ENCODE measurements around the gene MMP17.
"Not testable (repeated sequence)": the region's sequence is repeated elsewhere in the genome, so short reads cannot be mapped to it uniquely, and the experiment has no call there.

The MMP17 gene

DNA sequence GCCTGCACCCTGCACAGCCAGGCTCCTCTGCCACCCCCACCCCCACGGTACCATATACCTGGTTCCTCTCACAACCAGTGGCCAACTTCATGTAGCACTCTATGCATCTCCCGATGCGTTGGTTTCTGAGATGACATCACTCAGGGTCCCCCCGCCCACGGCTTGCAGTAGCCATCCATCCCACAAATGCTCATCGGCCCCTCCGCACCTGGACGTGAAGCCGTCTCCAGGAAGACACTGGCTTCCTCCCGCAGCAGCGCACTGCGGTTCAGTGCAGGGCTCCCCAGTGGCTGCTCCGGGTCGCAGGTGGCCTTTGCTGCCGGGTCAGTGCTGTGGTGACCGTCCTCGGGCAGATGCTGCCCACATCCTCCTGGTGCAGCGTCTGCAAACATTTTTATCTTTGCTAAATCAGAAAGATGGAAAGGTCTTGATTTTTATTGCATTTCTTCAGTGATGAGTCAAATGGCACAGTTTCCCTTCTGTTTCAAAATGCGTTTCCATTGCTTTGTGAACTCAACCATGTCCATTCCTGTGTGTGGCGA, 27.5 kb upstream of the MMP17 start:
- no peak for DNase-seq

DNA sequence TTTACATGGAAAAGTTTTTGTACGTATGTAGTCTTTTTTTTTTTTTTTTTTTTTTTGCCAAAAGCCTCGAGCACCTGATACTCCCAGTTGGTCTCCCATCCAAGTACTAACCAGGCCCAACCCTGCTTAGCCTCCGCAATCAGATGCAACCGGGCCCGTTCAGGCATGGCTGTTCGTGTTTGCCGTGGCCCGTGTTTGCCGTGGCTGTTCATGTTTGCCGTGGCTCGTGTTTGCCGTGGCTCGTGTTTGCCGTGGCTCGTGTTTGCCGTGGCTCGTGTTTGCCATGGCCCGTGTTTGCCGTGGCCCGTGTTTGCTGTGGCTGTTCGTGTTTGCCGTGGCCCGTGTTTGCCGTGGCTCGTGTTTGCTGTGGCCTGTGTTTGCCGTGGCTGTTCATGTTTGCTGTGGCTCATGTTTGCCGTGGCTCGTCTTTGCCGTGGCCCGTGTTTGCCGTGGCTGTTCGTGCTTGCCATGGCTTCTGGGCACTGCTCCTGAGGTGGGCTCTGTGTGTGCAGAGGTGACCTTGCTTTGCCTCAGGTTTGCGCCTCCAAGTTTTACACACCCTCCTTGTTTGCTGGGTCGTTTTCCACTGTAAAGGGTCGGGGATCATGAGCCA, 26.8 kb upstream of the MMP17 start:
- DNase-seq, result no peak

DNA sequence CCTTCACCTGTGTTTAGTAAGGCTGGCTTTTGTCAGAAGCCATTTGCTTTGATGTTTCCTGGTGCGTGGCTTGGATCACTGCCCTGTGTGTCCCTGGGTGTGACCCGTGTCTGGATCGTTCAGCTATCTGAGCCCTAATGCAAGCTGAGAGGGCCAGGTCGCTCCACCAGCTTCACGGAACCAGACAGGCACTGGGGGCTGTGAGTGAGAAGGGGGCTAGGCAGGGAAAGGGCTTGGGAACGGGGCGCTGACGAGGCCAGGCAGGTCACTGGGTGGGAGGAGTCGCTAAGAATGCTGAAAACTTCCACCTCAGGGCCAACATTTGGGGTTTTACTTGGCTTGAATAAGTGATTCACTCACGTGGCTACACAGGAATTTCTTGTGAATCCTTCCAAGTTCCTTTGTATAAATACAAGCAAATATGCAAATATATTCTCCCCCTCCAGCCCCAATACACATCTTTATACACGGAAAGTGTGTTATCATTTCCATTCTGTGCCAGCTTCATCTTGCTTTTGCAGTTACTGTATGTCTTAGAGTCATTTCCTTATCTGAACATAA, 24.2 kb upstream of the MMP17 start:
- DNase-seq, result no peak

- DNase-seq, result no peak
These were observed 22.8 kb upstream of the MMP17 start for GRCh38 chr12:131805421-131805820.

GRCh38 chr12:131806674-131807073, 21.5 kb upstream of the MMP17 start:
- DNase-seq, result no peak

DNA sequence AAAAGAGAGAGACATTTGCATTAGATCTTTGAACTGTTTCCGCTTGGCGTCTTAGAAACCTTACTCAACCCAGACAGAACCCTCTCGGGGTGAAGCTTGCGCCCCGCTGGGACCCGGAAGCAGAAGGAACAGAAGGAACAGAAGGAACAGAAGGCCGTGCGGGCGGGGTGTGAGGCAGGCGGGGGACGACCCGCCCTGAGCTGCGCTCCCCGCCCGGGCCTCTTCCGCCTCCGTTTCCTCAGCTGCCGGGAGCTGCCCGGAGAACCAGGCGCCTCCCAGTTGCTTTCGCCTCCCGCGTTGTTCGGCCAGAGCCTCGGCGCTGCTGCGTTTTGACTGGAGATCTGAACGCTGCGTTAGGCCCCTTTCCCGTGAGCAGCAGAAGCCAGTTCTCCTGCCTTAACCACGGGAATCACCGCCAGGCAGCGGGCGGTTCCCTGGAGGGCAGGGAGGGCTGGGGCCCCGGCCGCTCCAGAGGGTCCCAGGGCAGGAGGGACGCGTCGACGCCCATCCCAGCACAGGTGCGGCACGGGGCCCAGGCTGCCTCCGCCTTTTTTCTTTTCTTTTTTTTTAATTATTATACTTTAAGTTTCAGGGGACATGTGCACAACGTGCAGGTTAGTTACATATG, 19.3 kb upstream of the MMP17 start:
- no peak for DNase-seq

- not testable (repeated sequence) for DNase-seq
These were observed 18.5 kb upstream of the MMP17 start for GRCh38 chr12:131809476-131810254.

DNA sequence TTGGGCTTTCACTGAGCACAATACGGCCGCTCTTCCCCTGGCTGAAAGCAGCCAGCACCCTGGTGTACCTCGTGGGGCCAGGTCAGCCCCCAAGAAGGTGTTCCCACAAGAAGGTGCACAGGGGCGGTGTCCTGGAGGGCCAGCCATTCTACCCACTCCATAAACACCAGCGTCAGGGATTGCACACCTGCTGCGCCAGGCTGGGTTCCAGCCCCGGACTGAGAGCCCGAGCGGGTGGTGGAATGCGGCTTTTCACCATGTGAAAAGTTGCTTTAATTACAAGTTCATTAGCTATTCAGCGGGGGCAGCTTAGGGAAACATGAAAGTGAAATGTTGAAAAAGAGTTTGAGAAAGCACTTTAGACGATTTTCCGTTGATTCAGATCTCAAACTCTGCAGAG, 17.5 kb upstream of the MMP17 start:
- no peak for DNase-seq

- no peak for DNase-seq
These were observed 13.1 kb upstream of the MMP17 start for GRCh38 chr12:131815131-131815530.

DNA sequence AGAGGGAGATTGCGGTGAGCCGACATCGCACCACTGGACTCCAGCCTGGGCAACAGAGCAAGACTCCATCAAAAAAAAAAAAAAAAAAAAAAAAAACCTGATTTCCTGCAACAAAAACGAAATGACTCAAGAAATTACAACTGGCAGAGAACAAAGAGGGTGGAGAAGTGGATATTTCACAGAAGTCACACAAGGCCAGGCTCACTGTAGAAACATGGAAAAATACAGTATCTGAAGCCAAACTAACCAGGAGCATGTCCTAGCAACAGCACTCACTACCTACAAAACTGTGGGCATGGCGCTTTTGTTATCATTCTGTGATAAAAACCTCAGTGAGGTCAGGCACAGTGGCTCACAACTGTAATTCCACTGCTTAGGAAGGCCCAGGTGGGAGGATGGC, 11.7 kb upstream of the MMP17 start:
- no peak for DNase-seq

DNA sequence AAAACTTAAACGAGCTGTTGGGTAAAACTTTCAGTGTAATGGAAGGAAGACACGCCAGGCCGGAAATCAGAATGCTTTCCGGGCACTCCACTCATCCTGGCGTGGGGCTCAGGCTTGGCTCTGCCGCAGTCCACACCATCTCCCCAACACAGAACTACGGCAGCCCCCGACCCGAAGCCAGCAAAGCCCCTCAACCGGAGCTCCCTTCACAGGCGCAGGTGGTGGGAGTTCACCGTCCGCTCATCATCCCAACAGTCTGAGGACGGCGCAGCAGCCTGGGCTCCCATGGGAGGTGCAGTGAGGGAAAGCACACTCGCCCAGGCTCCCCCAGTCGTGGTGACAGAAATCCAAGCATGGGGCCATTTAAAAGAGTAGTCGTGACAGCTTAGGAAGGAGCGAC, 11.0 kb upstream of the MMP17 start:
- DNase-seq, result no peak

DNA sequence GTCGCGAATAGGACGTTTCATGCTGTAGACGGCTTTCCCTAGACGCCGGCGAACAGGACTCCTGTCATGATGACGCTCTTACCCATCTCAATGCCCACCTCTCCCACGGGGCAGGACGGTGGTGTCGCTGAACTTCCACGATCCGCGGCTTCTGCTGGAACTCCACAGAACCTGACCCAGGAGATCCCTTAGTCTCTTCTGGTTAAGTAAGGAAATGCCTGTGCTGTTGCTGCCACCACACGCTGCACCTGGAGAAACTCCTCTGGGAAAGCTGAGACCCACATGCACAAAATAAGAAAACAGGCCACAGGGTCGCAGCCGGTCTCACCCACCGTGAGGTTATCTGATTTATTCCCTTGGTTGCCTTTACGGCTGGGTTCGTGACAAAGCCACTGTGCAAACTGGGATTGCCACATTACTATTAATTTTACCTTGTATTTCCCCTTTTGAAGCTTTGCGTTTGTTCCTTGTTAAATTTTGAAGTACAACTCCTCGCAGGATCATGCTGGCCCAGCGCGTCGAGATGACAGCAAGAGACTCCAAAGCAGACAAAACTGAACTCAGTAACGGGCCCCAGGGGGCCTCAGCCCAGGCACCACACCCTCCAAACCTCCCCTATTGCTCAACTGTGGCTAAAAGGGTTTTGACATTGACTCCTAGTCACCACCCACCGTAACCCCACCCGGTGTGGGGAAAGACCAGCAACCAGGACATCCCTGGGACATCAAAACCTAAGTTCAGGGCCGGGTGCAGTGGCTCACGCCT, 9.2 kb upstream of the MMP17 start:
- DNase-seq, result no peak

DNA sequence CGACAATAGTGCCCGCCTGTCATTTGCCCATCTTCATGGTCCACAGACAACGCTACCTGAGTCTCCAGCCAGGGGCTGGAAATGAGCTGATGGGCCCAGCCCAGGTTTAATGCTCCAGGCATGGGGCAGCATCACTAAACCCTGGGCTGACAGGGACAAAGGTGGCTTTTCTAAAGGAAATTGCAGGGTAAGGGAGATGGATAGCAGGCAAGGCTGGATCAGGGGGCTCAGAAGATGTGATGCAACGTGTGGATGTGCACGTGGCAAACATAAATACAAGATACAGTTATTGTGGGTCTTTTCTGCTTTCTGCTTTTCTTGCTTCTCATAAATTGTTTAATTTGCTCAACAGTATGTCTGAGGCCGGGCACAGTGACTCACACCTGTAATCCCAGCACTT, 3.7 kb upstream of the MMP17 start:
- no peak for DNase-seq

DNA sequence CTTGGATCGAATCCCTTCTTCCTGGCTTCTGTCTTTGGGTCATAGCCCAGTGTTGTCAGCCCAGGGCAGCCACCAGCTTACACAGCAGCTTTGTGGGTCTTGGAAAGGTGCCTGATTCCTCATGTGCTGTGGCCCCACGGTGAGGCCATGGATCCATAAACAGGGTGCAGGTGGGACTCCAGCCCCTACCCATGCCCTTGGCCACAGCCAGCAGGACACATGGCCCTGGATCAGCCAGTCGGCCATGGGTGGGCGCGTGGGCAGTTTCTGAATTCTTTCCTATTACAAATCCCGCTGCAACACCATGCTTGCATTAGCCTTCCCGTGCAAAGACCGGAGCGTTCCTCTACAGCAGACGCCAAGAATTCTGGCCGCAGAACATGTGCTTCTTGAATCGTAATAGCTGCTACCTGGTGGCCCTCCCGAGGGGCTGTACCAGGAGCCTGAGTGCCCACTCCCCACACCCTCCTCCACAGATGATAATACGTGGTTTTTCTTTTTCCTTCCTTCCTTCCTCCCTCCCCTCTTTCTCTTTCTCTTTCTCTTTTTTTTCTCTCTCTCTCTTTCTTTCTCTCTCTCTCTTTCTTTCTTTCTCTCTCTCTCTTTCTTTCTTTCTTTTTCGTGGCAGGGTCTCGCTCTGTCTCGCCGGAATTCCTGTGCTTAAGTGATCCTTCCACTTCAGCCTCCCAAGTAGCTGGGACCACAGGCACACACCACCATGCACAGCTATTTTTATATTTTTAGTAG, 2.9 kb upstream of the MMP17 start:
- no peak for DNase-seq

DNA sequence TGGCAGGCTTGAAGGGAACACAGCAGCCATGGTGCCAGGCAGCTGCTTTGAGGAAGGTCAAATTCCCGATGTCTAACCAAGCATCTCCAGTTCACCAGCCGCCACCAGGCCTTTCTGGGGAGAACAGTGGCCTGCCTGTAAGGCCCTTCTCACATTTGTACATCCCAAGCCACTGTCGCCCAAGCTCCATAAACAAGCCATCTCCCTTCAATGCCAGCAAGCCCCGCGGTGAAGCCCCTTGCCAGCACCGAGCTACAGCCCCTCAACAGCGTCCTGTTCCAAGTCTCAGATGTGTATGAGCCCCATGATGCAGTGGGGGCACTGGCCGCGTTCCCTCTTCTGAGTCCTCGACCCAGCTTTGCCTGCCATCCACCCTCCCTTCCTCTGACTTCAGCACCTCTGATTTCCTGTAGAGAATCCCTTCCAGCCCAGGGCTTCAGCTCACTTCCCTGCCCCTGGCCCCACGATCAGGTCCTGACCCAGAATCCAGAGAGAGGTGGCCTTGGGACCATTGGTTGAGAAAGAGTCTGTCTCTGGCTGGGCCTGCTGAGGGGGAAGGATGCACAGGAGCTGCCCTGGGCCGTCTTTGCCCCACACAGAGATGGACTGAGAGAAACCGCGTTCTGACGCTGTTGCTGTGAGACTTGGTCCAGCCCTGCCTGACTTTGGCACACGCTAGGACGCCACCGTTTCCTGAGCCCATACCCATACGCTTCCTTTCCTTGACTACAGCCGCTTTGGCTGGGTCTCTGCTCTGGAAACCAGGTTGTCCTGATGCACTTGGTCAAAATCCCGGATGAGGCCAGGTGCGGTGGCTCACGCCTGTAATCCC, 1.9 kb upstream of the MMP17 start:
- no peak for DNase-seq

- no peak for DNase-seq
These were observed 620 bp downstream of the MMP17 start for GRCh38 chr12:131828671-131829355.

DNA sequence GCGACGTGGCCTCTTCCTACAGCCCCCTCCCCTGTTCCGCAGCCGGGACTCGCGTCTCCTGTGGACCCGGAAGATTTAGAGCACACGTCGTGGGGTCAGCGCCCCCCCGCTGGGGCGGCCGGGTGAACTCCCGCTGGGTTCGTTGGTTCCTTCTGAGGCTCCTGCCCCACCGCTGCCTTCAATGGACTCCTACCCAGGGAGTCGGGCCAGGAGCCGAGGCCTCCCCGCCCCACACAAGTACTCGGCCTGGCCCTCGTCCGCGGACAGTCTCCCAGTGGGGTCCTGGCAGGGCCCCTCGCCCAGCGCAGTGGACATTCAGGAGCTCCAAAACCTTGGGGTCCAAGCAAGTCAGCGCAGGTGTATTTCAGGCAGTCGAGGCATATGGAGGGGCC, 1.2 kb downstream of the MMP17 start:
- no peak for DNase-seq

DNA sequence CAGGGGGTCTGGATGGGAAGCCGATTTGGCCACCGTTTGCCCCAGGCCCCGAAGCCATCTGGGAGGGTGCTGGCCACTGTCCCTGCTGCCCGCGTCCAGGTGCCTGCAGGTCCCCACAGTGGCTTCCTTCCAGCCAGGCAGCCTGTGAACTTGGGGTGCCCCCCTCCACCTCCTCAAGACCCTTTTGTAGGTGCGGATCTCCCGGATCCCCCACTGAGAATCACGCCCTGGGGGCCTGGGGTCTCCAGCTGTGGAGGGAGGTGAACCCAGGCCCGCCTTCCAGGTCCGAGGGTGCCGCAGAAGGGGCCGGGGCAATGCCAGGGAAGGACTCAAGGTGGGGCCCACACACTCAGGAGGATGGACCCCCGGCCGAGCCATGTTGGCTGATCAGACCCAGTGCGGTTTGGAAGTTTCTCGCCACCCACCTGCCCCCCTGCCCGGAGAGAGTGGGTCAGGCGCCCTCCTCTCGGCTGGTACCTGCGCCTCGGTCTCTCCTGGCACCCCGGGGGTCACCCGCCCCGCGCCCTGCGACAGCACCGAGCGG, 1.7 kb downstream of the MMP17 start:
- no peak for DNase-seq

DNA sequence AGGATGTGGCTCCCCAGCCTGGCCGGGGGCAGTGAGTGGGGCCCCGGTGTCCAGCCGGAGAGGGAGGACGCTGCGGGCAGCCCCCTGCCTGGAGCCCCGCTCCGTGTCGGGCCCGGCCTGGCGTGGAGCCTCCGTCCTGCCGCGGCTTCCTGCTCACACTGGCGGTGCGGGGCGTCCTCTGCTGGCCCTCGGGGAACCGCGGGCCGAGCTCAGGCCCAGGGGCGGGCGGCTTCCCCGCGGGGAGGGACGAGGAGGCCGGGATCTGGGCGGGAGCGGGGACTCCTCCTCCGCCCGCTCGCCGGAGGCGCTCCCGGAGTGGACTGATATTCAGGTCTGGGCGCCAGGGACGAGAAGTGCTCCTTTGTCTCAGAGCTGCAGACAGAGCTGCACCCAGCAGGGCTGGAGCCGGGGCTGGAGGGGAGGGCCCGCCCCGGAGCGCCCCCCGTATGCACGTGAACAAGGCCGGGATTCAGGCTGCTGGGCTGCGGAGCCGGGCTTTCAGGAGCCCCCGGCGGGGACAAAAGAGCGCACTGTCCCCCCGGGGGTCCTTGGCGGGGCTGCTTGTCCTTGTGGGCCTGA, 2.2 kb downstream of the MMP17 start:
- no peak for DNase-seq
